Adrenal gland (tissue), 5 donors: Measurements from ENCODE around the gene ZNF428.

Experiments
- POLR2A ChIP-seq, 2 donors: fragments of 450-650 bp; IDR thresholded peaks; one replicate each; pipeline ENCODE4 v1.6.1; 2017; ENCODE audit warnings: antibody characterized with exemption in 2 of 2, mild to moderate bottlenecking in 2 of 2, moderate library complexity in 1 of 2
- TF ChIP-seq, protein P1 (sequence below), 6 experiments: fragments of 450-650 bp in 4 of 6; fragments of 200-600 bp in 2 of 6; sonication (generic) in 1 of 6; IDR thresholded peaks; 1 replicate in 5 of 6; 2 replicates in 1 of 6; pipeline versions ENCODE4 v1.5.1 to v1.8.0; 2016 to 2021; ENCODE audit warnings: antibody characterized with exemption in 6 of 6, mild to moderate bottlenecking in 2 of 6, moderate library complexity in 1 of 6
- donor health status: DM: no; HTN: no; CAD: no.

DNA sequence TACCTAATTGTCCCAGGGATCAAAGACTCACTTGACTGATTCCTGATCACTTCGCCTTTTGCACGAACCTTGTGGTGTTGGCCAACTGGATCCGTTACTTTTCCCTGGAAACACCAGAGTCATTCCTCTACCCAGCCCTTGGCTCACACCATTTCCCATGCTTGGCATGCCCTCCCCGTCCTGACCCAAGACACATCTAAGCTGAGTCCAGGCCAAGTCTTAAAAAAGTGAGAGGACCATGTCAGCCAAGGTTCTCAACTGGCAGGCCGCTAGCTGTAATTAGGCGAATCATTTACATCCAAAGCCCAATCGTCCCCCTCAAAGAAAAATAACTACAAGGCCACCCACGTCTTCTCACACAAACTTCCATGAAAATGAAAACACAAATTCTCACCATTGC, 39.1 kb upstream of the ZNF428 start:
- TF ChIP-seq, protein P1, sequence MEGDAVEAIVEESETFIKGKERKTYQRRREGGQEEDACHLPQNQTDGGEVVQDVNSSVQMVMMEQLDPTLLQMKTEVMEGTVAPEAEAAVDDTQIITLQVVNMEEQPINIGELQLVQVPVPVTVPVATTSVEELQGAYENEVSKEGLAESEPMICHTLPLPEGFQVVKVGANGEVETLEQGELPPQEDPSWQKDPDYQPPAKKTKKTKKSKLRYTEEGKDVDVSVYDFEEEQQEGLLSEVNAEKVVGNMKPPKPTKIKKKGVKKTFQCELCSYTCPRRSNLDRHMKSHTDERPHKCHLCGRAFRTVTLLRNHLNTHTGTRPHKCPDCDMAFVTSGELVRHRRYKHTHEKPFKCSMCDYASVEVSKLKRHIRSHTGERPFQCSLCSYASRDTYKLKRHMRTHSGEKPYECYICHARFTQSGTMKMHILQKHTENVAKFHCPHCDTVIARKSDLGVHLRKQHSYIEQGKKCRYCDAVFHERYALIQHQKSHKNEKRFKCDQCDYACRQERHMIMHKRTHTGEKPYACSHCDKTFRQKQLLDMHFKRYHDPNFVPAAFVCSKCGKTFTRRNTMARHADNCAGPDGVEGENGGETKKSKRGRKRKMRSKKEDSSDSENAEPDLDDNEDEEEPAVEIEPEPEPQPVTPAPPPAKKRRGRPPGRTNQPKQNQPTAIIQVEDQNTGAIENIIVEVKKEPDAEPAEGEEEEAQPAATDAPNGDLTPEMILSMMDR (IDR thresholded peaks at IDR 0.05) = no peak
- TF ChIP-seq POLR2A (IDR thresholded peaks at IDR 0.05) = no peak
